NOMO-1 (cell line): ENCODE results near the gene DIPK1B.

Experiments
- DNase-seq, 2 experiments: peaks; one replicate each; lab custom pipeline; 2025; ENCODE audit not compliant: unreplicated experiment in 2 of 2; lab: John Stamatoyannopoulos, UW

The DIPK1B gene

GRCh38 chr9:136718345-136719194 is 6.2 kb downstream of the DIPK1B start:
- no peak for DNase-seq

DNA sequence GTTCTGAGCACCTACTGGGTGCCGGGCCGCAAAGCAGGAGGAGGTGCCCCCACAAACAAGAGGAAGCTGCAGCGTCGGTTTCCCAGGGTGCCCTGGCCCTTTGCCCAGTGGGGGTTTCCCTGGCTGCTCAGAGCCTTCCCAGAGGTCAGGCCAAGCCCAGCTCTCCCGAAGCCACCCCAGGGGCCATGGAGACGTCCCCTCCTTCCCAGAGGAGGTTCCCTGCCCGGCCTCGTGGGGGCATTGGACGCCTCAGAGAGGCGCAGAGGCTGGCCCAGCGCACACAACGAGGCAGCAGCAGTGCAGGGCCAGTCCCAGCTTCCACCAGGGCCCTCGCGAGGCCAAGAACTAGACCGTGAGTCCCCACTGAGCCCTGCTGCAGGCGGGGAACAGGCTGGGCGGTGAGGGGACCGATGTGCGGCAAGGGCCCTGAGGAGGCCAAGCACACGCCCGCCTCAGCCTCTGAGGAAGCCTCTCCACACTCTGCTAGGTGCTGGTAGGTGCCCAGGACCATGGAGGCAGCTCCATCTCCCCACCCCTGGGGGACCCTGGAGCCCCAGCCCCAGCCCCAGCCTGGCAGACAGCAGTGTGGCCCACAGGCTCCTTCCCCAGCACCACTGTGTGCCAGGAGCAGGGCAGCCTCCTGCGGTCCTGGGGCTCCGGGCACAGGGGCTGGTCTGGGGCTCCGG is 7.0 kb downstream of the DIPK1B start:
- no peak for DNase-seq

DNA sequence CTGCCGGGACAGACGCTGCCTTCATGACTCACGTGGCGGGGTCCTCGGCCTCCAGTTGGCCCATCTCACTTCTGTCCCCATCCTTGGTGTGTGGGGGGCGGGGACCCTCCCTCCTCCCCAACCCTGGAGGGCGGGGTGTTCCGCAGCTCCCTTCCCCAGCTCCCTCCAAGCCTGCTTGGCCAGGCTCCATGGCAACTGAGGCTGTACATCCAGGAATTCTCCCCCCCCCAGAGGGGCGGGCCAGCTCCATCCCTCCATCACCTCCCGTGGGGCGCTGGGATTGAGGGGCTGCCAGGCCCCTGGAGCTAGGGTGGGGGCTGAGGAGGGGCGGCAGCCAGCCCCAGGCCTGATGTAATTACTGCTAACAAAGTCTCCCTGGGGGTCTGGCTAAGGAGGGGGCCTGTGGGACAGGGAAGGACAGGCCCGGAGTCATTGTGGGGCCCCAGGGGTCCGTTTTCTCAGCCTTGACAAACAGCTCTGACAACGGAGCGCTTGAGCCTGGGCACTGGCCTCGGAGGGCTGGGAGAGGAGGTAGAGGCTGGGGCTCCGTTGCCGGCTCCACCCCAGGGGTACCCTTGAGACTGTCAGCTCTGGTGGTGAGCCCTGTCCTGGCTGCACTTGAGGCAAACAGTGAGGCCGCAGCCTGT is 8.0 kb downstream of the DIPK1B start:
- no peak for DNase-seq

- no peak for DNase-seq
These were observed 8.5 kb downstream of the DIPK1B start for GRCh38 chr9:136720898-136721338.

- DNase-seq = no peak
These were observed 9.1 kb downstream of the DIPK1B start for GRCh38 chr9:136721339-136722092.

GRCh38 chr9:136722093-136722968 is 10.0 kb downstream of the DIPK1B start:
- no peak for DNase-seq

DNA sequence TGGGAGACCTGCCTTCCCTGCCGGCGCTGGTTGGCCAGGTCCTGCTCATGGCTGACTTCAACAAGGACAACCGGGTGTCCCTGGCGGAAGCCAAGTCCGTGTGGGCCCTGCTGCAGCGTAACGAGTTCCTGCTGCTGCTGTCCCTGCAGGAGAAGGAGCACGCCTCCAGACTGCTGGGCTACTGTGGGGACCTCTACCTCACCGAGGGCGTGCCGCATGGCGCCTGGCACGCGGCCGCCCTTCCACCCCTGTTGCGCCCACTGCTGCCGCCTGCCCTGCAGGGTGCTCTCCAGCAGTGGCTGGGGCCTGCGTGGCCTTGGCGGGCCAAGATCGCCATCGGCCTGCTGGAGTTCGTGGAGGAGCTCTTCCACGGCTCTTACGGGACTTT is 10.6 kb downstream of the DIPK1B start:
- no peak for DNase-seq

DNA sequence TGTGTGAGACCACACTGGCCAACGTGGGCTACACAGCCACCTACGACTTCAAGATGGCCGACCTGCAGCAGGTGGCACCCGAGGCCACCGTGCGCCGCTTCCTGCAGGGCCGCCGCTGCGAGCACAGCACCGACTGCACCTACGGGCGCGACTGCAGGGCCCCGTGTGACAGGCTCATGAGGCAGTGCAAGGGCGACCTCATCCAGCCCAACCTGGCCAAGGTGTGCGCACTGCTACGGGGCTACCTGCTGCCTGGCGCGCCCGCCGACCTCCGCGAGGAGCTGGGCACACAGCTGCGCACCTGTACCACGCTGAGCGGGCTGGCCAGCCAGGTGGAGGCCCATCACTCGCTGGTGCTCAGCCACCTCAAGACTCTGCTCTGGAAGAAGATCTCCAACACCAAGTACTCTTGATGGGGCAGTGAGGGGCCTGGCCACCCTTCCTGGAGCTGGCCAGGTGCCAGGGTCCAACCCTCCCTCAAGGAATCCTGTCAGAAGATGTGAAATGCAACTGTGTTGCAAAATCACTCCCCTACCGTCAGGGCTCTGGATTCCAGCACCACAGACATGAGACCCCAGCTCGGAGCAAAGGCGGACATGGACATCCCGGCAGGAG is 11.1 kb downstream of the DIPK1B start:
- DNase-seq = no peak

DNA sequence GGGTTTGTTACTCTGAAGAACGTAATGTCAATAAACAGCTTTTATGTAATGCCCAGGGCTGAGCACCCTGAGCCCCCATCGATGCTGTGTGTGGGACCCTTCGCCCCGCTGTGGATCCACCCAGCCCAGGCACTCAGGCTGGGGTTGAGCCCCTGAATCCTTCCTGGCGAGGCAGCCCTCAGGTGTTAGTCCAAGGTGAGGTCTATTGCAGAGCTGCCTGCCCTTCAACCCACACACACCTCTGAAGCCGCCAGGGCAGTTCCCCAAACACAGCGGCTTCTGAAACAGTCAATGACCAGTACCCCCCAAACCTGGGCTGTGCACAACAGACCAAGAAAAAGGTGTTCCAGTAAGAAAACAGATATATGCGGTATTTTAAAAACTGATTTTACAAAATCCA is 11.6 kb downstream of the DIPK1B start:
- no peak for DNase-seq

GRCh38 chr9:136724772-136725171 is 12.4 kb downstream of the DIPK1B start:
- DNase-seq = no peak

- no peak for DNase-seq
These were observed 13.2 kb downstream of the DIPK1B start for GRCh38 chr9:136725612-136726011.

DNA sequence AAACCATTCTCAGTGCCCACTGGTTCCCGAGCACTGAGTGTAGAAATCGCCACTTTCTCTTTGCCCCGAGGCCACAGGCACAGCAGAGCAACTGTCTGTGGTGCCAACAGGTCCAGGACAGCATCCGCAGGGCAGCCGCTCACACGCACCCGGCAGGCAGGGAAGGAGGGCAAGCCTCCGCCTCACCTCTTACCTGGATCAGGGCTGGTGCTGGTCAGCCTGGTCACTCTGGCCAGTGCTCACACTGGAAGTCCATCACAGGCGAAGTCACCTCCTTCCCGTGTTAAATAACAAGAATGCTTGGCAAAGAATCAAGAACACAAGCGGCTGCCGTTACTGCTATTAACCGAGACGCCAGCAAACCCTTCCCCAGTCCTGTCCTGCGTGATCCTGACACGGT is 13.7 kb downstream of the DIPK1B start:
- no peak for DNase-seq

DNA sequence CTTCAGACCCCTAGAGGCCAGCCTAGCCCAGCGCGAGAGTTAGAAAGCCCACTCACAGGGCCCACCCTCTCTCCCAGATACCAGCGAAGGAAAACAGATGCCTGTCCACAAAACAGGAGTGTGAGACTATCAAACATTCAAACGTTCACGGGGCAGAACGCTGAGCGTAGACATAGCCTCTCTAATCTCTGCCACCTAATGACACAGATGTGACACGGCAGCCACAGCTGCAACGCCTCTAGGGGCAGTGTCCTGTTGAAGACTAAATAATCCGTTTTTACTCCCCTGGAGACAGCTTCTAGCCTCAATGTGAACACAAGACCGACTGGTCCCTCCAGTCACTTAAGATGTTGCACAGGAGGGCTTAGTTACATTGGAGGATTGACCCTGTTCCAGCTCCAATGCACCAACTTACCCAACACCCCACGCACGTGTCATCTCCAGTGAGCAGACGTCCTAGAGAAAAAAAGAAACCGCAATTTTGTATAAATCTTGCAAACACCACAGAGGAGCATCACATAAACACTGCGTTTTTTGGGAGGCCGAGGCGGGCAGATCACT is 14.3 kb downstream of the DIPK1B start:
- peak; percentile 45 to 75 for DNase-seq

DNA sequence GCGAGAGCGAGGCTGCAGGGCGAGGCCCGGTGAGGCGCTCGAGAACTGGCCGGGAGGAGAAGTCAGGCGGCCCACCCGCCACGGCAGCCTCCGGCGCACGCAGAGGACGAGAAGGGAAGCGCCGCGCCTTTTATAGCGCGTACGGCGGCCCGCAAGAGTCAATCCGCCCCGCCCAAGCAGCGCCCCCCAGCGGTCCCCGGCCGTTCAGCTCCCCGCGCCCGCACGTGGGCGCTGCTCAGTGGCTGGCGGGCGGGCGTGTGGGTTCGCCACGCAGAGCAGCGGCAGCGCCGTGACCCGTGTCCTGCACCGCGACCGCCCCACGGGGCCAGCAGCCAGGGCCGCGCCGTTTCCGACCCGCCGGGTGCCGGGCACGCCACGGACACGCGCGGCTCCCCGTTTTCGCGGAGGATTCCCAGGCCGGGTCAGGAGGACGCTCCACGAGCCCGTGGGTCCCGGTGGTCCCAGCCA is 15.7 kb downstream of the DIPK1B start:
- peak; percentile 84 to 90 for DNase-seq

DNA sequence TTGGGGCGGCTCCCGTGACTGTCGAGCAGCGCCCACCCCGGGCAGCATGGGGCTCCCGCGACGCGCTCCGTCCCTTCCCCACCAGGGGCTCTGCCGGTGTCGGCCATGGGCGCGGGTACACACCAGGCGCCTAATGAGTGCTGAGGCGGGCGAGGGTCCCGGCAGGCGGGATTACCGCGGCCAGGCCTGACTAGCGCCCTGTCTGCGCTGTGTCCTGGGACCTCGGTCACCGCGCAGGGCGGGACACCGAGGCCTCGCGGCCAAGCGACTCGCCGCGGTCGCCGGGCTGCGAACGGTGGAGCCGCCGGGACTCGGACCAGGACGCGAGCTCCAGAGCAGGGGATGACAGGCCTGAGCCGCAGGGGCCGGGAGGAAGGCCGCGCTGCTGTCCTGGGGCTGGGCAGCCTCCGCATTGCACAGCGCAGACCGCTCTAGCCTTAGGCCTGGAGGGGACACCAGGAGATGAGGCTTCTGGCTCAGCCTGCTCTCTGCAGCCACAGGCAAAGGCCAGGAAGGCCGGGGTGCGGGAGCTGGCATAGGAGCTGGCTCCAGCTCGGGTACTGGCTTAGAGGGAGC is 16.3 kb downstream of the DIPK1B start:
- peak in 1 of 2 experiments; percentile 67 for DNase-seq

DNA sequence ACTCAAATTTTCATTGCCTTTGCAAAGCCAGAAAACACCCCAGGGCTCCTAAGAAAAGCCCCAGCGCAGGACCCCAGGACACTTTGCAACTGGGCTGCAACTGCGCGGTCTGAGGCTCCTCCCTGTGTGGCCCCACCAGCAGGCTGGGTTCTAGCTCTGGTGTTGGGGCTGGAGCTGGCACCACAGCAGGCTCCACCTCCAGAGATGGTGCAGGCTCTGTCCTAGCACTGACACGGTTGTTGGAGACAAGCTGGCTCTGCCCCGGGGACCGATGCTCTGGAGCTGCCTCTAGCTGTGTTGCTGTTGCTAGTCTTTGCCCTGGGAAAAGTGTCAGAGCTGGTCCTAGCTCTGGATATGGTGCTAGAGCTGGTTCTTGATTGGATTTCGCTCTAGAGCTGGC is 16.8 kb downstream of the DIPK1B start:
- DNase-seq = peak; percentile 24 to 67

DNA sequence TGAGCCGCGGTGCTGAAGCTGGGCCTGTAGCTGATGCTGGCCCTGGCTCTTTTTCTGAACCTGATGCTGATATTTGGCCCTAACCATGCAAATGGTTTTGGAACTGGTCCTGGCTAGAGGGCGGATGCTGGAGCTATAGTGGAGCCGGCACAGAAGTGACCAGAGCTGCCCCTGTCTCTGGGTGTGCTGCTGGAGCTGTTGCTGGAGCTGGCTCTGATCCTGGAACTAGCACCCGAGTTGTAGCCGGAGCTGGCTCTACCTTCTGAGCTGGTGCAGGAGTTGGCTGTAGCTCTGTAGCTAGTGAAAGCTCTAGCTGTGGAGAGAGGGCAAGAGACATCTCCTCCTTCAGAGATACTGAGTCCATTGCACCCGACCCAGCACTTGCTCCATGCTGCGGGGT is 17.6 kb downstream of the DIPK1B start:
- no peak for DNase-seq

GRCh38 chr9:136732444-136733178 is 20.2 kb downstream of the DIPK1B start:
- no peak for DNase-seq
